HepG2 (cell line): Measurements from ENCODE around the gene ZC3H7B. TPM values are rescaled to one million over a fixed set of nuclear protein-coding genes. Genes with fewer than 3 reads are reported as not detected.

Source experiments
- BORCS8-MEF2B ChIP-seq: sonication (generic); formaldehyde crosslinking; IDR thresholded peaks from 2 replicates; pipeline ENCODE4 v1.8.0; 2022; ENCODE audit warnings: mild to moderate bottlenecking, missing genetic modification reagents
- DMTF1 ChIP-seq: sonication (generic); formaldehyde crosslinking; IDR thresholded peaks from 2 replicates; pipeline ENCODE4 v1.4.0; 2020; ENCODE audit warnings: mild to moderate bottlenecking, missing genetic modification reagents
- EHMT2 ChIP-seq: fragments of 200-600 bp; sonication (generic); IDR thresholded peaks from 2 replicates; pipeline ENCODE4 v1.7.0; 2017; ENCODE audit warnings: antibody characterized with exemption, low read depth, low read length, borderline replicate concordance
- HIC2 ChIP-seq: sonication (generic); formaldehyde crosslinking; IDR thresholded peaks from 2 replicates; pipeline ENCODE4 v1.9.0; 2022; ENCODE audit warnings: low read depth, missing genetic modification reagents
- HNRNPUL1 ChIP-seq: fragments of 200-400 bp; formaldehyde crosslinking; IDR thresholded peaks from 2 replicates; pipeline ENCODE4 v1.6.1; 2017; ENCODE audit warnings: low read depth, mild to moderate bottlenecking, low read length, moderate library complexity
- HOXA5 ChIP-seq: sonication (generic); formaldehyde crosslinking; IDR thresholded peaks from 2 replicates; pipeline ENCODE4 v1.4.0; 2020; ENCODE audit warnings: missing genetic modification reagents
- JUND ChIP-seq: sonication (generic); formaldehyde crosslinking; IDR thresholded peaks from 2 replicates; pipeline ENCODE4 v1.8.0; 2022; ENCODE audit warnings: mild to moderate bottlenecking, missing genetic modification reagents
- MED1 ChIP-seq: sonication (generic); formaldehyde crosslinking; IDR thresholded peaks from 2 replicates; pipeline ENCODE4 v1.4.0; 2020; ENCODE audit warnings: missing genetic modification reagents
- PAWR ChIP-seq: sonication (generic); formaldehyde crosslinking; IDR thresholded peaks from 2 replicates; pipeline ENCODE4 v1.4.0; 2020; ENCODE audit warnings: missing genetic modification reagents, mild to moderate bottlenecking, borderline replicate concordance
- REXO4 ChIP-seq: sonication (generic); formaldehyde crosslinking; IDR thresholded peaks from 2 replicates; pipeline ENCODE4 v1.8.0; 2022; ENCODE audit warnings: missing genetic modification reagents, mild to moderate bottlenecking, borderline replicate concordance
- SNAI1 ChIP-seq: sonication (generic); formaldehyde crosslinking; IDR thresholded peaks from 2 replicates; pipeline ENCODE4 v1.5.0; 2020; ENCODE audit warnings: mild to moderate bottlenecking, missing genetic modification reagents, borderline replicate concordance
- U2AF2 ChIP-seq: fragments of 200-400 bp; formaldehyde crosslinking; IDR thresholded peaks from 2 replicates; pipeline ENCODE4 v1.6.1; 2017; ENCODE audit warnings: low read depth, mild to moderate bottlenecking, low read length
- YEATS2 ChIP-seq: sonication (generic); formaldehyde crosslinking; IDR thresholded peaks from 2 replicates; pipeline ENCODE4 v1.4.0; 2020; ENCODE audit warnings: missing genetic modification reagents, borderline replicate concordance
- ZFAT ChIP-seq: sonication (generic); formaldehyde crosslinking; conservative IDR thresholded peaks from 2 replicates; pipeline ENCODE4 v1.8.1; 2023; ENCODE audit warnings: missing genetic modification reagents, inconsistent platforms
- ZNF33B ChIP-seq: sonication (generic); formaldehyde crosslinking; IDR thresholded peaks from 2 replicates; pipeline ENCODE4 v1.5.1; 2020; ENCODE audit warnings: mild to moderate bottlenecking, missing genetic modification reagents
- ZNF547 ChIP-seq: sonication (generic); formaldehyde crosslinking; IDR thresholded peaks from 2 replicates; pipeline ENCODE4 v1.5.1; 2020; ENCODE audit warnings: mild to moderate bottlenecking, missing genetic modification reagents
- ZNF572 ChIP-seq: sonication (generic); formaldehyde crosslinking; IDR thresholded peaks from 2 replicates; pipeline ENCODE4 v1.5.1; 2020; ENCODE audit warnings: mild to moderate bottlenecking, missing genetic modification reagents
- polyA plus RNA-seq, 8 experiments: library from polyadenylated mRNA; depleted of rRNA in 3 of 8; stranded (reverse) in 7 of 8; unstranded in 1 of 8; fragments of >200 nt; fragmentation: Illumina TruSeq in 4 of 8; extraction: Trizol in 4 of 8; gene quantifications; 2 replicates each; pipeline versions ENCODE4 v1.2.1 to v1.2.3, GENCODE V29; 2011 to 2016; ENCODE audit warnings: low read depth in 4 of 8, missing spikeins in 1 of 8, mixed read lengths in 1 of 8; ENCODE audit not compliant: insufficient read depth in 1 of 8
- total RNA-seq, 5 experiments: library from RNA; depleted of rRNA; stranded (reverse); fragments of >200 nt; fragmentation: Illumina TruSeq; extraction: Trizol; gene quantifications; 2 replicates each; pipeline ENCODE4 v1.2.3, GENCODE V29; 2016; ENCODE audit warnings: low read depth in 1 of 5
- TF ChIP-seq, protein P1 (sequence below): sonication (generic); formaldehyde crosslinking; IDR thresholded peaks from 2 replicates; pipeline ENCODE4 v1.4.0; 2020; ENCODE audit warnings: mild to moderate bottlenecking, missing genetic modification reagents

The ZC3H7B gene
- total and polyA plus RNA-seq, 2 of the 13 experiments (the other 11 are each of a cell fraction or from before 2014, with no cell fraction given), result 26.4 to 37.2 TPM

GRCh38 chr22:41288245-41288946, 12.9 kb upstream of the ZC3H7B start (continued):
- TF ChIP-seq DMTF1 (CRISPR knock-in tag), result no peak
- TF ChIP-seq EHMT2, result no peak
- no peak for TF ChIP-seq REXO4 (CRISPR knock-in tag)
- TF ChIP-seq, protein P1, sequence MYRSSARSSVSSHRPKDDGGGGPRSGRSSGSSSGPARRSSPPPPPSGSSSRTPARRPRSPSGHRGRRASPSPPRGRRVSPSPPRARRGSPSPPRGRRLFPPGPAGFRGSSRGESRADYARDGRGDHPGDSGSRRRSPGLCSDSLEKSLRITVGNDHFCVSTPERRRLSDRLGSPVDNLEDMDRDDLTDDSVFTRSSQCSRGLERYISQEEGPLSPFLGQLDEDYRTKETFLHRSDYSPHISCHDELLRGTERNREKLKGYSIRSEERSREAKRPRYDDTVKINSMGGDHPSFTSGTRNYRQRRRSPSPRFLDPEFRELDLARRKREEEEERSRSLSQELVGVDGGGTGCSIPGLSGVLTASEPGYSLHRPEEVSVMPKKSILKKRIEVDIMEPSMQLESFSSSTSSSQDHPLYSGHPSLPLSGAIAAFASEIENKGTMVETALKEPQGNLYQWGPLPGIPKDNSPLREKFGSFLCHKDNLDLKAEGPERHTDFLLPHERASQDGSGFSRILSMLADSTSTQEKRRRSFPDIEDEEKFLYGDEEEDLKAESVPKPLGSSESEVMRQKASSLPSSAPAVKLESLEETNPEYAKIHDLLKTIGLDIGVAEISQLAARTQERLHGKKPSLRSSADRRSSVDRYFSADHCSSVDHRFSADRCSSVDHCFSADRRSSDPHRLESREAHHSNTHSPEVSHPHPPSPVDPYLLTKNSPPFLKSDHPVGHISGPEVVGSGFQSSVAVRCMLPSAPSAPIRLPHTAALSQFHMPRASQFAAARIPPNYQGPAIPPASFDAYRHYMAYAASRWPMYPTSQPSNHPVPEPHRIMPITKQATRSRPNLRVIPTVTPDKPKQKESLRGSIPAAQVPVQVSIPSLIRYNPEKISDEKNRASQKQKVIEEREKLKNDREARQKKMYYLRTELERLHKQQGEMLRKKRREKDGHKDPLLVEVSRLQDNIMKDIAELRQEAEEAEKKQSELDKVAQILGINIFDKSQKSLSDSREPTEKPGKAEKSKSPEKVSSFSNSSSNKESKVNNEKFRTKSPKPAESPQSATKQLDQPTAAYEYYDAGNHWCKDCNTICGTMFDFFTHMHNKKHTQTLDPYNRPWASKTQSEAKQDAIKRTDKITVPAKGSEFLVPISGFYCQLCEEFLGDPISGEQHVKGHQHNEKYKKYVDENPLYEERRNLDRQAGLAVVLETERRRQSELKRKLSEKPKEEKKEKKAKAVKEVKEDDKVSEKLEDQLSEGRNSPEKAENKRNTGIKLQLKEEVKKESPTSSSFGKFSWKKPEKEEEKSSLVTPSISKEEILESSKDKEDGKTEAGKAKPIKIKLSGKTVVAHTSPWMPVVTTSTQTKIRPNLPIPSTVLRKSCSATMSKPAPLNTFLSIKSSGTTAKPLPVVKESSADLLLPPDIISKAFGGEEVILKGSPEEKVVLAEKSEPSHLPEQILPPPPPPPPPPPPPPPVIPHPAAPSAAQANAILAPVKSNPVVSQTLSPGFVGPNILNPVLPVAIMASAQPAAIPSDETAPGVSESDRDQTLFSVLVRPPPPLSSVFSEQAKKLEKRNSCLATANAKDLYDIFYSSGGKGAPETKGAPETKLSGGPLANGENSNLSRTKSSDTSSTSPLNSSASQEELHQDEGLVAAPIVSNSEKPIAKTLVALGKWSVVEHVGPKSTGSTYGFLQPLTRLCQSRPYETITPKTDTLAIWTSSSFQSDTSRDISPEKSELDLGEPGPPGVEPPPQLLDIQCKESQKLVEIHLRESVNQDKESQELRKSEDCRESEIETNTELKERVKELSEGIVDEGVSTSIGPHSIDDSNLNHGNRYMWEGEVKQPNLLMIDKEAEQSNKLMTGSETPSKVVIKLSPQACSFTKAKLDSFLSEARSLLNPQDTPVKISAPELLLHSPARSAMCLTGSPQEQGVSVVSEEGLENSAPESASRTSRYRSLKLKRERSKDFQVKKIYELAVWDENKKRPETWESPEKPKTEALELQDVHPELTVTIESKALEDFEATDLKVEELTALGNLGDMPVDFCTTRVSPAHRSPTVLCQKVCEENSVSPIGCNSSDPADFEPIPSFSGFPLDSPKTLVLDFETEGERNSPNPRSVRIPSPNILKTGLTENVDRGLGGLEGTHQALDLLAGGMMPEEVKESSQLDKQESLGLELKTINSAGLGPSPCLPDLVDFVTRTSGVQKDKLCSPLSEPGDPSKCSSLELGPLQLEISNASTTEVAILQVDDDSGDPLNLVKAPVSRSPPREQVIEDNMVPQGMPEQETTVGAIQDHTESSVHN (CRISPR knock-in tag), result no peak
- TF ChIP-seq HNRNPUL1, result no peak
- TF ChIP-seq BORCS8-MEF2B (CRISPR knock-in tag), result no peak
- no peak for TF ChIP-seq U2AF2
- no peak for TF ChIP-seq ZNF547 (CRISPR knock-in tag)
- TF ChIP-seq SNAI1 (CRISPR knock-in tag), result 0 out of 2 replicates have a peak, but pooled peaks have one; percentile 47
- no peak for TF ChIP-seq ZNF572 (CRISPR knock-in tag)
- peak; percentile 80; the same call in 1 of the 2 replicates for TF ChIP-seq ZNF33B
- peak; percentile 90 for TF ChIP-seq MED1 (CRISPR knock-in tag)
- TF ChIP-seq ZFAT (CRISPR knock-in tag), result no peak
- TF ChIP-seq HIC2, result no peak
- TF ChIP-seq HOXA5, result 0 out of 2 replicates have a peak, but pooled peaks have one; percentile 37
- TF ChIP-seq PAWR (CRISPR knock-in tag), result no peak
- peak; percentile 98 for TF ChIP-seq JUND (CRISPR knock-in tag)
- TF ChIP-seq YEATS2 (CRISPR knock-in tag), result no peak
